ENCODE measurements around the gene TTC16. TPM values are rescaled to one million over a fixed set of nuclear protein-coding genes. Genes with fewer than 3 reads are reported as not detected.

Gene TTC16, protein sequence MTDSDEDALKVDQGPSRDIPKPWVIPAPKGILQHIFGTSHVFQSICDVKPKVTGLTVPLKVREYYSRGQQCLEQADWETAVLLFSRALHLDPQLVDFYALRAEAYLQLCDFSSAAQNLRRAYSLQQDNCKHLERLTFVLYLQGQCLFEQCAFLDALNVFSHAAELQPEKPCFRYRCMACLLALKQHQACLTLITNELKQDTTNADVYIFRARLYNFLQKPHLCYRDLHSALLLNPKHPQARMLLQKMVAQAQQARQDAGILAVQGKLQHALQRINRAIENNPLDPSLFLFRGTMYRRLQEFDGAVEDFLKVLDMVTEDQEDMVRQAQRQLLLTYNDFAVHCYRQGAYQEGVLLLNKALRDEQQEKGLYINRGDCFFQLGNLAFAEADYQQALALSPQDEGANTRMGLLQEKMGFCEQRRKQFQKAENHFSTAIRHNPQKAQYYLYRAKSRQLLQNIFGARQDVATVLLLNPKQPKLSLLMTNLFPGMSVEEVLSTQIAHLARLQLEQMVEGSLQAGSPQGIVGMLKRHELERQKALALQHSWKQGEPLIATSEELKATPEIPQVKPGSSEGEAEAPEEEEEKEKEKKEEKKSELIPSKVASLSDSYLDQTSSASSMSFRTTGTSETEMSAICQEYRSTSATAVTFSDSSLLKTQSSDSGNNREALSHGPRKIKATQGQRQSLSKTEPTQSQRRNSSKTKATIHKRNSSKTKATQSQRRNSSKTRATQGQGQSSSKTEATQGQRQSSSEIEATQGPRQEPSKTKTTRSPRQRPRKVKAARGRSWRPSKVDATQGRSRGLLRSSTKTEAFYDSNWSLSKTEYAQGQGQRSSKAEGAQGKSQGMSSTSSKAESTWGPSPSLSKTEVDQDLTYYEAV
- total RNA-seq: under 1 TPM in 1 of 3 donors, not detected in 2; 0.31 TPM
- long read RNA-seq, donor 1: 0 reads
- long read RNA-seq, donor 2: 0 reads

DNA sequence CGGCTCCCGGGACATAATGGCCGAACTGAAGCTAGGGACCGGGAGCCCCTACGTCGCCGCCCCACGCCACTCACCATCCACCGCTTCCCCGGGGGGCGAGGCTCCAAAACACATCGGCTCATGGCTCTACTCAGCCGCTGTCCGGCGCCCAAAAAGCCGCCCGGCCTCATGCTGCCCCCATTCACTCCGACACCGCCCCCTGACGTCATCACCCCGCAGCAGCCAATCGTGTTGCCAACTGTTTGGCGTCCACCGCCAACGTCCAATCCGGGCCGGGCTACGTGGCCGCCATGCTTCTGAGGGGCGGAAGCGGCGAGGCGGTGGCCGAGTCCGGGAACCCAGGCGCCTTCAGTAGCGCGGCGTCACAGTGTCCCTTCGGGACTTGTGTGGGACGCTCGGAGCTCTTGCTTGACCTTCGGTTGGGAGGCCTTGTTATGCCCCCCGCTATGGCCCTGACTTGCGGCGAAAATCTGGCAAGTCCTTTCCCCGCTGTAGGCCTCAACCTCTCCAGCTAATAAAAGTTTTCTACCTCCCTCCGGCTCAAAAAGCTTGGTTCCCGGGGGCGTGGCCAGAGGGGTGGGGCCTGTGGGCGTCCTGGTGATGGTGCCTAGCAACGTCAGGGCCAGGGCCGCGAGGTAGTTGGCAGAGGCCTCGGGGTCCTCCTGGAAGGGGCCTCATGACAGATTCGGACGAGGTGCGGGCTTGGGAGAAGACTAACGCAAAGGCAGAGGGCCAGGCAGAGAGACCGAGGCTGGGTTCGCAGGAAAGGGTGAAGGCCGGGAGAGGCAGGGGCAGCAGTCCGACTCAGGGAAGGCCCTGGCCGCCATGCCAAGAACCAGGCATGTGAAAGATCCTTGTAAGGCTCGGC, at the start of gene TTC16, which contains the start of gene PTRH1:
TSS of gene TTC16 (plus strand) at position 610 of the 868 bp plus-strand sequence. CDS start at position 677, 67 bp downstream.
TSS of gene PTRH1 (minus strand) at position 194 of the 868 bp plus-strand sequence. CDS start at position 170, 24 bp downstream.
- intact Hi-C loops (cut with DNase I, micrococcal nuclease): no loop called here
- DNase-seq: peak; percentile 98
- H3K9me3 ChIP-seq: no peaks in the 10 kb centered on the region
- peak; percentile 98 for ATAC-seq
- TF ChIP-seq, protein P1, sequence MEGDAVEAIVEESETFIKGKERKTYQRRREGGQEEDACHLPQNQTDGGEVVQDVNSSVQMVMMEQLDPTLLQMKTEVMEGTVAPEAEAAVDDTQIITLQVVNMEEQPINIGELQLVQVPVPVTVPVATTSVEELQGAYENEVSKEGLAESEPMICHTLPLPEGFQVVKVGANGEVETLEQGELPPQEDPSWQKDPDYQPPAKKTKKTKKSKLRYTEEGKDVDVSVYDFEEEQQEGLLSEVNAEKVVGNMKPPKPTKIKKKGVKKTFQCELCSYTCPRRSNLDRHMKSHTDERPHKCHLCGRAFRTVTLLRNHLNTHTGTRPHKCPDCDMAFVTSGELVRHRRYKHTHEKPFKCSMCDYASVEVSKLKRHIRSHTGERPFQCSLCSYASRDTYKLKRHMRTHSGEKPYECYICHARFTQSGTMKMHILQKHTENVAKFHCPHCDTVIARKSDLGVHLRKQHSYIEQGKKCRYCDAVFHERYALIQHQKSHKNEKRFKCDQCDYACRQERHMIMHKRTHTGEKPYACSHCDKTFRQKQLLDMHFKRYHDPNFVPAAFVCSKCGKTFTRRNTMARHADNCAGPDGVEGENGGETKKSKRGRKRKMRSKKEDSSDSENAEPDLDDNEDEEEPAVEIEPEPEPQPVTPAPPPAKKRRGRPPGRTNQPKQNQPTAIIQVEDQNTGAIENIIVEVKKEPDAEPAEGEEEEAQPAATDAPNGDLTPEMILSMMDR (IDR thresholded peaks at IDR 0.05): no peak
- H3K4me3 ChIP-seq: peak within 1 kb of the TSS; percentile 61
- H3K36me3 ChIP-seq (ENCODE audit: low read depth): no peaks in the 10 kb centered on the region
- peaks cover 5% of the 10 kb centered on the region for H3K4me1 ChIP-seq (ENCODE audit: low read depth)

DNA sequence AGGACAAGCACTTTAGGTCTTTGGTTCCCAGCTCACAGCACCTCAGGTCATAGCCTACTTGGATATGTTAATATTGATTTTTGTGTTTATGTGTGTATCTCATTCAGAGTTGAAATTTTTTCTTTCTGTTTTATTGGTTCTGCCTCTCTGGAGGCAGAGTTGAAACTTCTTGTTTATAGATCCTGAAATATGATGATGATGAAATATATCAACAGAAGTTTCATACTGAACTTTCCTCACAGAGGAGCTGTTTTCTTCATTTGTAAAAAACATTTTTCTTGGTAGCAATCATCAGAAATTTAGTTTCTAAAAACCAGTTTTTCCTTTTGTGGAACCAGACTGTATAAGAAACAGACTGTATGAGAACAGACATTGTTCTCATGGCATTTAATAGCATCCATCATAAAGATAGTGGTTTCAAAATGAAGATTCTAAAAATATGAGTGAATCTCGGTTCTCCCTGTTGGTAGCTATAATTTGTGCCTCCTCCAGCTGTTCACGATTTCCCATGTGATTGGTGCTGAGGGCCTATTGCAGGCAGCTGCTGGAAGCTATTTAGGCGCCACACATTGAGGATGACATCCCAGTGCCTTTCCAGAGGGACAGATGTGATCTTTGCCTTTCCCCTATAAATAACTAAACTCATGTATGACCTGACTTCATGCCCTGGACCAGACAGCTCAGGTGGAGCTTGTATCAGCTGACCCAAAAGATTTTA, 48.6 kb upstream of the TTC16 start:
- Histone ChIP-seq H3K4me1 (ENCODE audit: low read depth) (peaks cover 4% of the 10 kb centered on the region), H3K36me3 (ENCODE audit: low read depth) (no peaks in the 10 kb centered on the region), H3K9me3 (no peaks in the 10 kb centered on the region), H3K4me3 (no peak overlapping the region)
- no peak for DNase-seq
- no peak for ATAC-seq
- intact Hi-C loops (cut with DNase I, micrococcal nuclease): no loop called here
- TF ChIP-seq, protein P1 (IDR thresholded peaks at IDR 0.05): no peak

DNA sequence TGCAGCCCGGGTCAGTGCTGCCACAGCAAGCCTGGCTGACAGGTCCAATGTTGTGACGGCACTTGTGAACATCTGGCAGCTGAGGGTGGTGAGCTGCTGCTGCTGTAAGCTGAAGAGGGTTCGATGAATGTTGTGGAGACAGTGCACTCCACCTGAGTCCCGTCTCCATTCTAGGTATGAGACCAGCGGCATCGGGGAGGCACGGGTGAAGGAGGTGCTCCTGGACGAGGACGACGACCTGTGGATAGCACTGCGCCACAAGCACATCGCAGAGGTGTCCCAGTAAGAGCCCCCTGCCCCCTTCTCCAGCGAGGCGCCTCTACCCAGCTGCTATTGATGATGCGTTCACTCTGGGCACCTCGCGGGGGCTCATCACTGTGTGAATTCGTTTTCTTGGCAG, 48.0 kb upstream of the TTC16 start:
- intact Hi-C loops (cut with DNase I, micrococcal nuclease): no loop called here
- TF ChIP-seq, protein P1 (IDR thresholded peaks at IDR 0.05): no peak
- DNase-seq (no peak), ATAC-seq (no peak)
- Histone ChIP-seq H3K9me3 (no peaks in the 10 kb centered on the region), H3K4me3 (no peak overlapping the region), H3K4me1 (ENCODE audit: low read depth) (peaks cover 4% of the 10 kb centered on the region), H3K36me3 (ENCODE audit: low read depth) (no peaks in the 10 kb centered on the region)

DNA sequence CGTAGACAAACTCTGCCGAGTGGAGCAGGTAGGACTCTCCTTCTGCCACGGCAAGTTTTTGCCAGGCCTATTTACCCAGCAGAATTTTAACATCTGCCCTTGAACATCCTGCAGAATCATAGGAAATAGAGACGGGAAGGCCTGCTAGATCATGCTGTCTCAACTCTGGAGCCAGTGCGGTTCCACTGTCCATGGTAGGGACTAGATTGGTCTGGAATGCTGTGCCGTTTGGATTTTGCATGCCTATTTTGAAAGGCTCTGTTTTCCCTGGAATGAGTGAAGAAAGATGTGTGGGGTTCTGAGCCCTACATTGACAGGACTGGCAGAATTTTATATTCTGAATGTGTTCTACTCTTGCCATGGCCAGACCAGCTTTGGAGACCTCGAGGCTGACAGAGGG, 42.6 kb upstream of the TTC16 start:
- intact Hi-C loops (cut with DNase I, micrococcal nuclease): no loop called here
- TF ChIP-seq, protein P1 (IDR thresholded peaks at IDR 0.05): no peak
- no peaks in the 10 kb centered on the region for H3K36me3 ChIP-seq (ENCODE audit: low read depth)

More for the DNA sequence above, 42.6 kb upstream of the TTC16 start:
- Histone ChIP-seq H3K4me3 (no peak overlapping the region), H3K9me3 (no peaks in the 10 kb centered on the region), H3K4me1 (ENCODE audit: low read depth) (no peaks in the 10 kb centered on the region)
- DNase-seq (no peak), ATAC-seq (no peak)

Measured in mucosa of descending colon (tissue), 3 donors.